SU-DHL-6 (cell line): ENCODE measurements around the gene VAT1L.

Source experiments
- EZH2phosphoT487 ChIP-seq: fragments of 200-600 bp; sonication (generic), shearing (Covaris generic); conservative IDR thresholded peaks from 2 replicates; pipeline ENCODE4 v1.6.1; 2018; ENCODE audit warnings: mild to moderate bottlenecking, antibody characterized with exemption, low read length, moderate library complexity, mixed read lengths
- TF ChIP-seq, protein P1 (sequence below): fragments of 200-600 bp; sonication (generic); IDR thresholded peaks from one replicate; pipeline ENCODE4 v1.5.1; 2017; ENCODE audit warnings: antibody characterized with exemption, mild to moderate bottlenecking, low read length, moderate library complexity; ENCODE audit not compliant: insufficient read depth, poor library complexity, severe bottlenecking

DNA sequence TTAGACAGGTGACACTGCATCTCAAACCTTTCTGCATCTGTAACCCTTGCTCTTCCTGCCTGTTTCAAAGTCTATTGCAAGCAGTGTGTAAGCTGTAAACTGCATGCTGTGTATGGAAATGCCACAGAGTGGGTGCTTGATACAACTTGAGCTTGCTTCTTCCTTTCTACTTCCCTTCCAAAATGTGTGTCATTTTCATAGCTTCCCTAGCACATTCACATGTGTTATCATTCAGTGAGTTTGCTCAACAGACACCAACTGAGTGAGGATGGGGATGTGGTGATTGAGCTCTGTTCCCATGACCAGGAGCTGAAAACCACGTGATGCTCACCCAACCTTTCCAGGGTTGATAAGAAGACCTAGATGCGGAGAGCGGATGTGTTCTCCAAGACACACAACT lies 111.1 kb downstream of the VAT1L start:
- TF ChIP-seq, protein P1, sequence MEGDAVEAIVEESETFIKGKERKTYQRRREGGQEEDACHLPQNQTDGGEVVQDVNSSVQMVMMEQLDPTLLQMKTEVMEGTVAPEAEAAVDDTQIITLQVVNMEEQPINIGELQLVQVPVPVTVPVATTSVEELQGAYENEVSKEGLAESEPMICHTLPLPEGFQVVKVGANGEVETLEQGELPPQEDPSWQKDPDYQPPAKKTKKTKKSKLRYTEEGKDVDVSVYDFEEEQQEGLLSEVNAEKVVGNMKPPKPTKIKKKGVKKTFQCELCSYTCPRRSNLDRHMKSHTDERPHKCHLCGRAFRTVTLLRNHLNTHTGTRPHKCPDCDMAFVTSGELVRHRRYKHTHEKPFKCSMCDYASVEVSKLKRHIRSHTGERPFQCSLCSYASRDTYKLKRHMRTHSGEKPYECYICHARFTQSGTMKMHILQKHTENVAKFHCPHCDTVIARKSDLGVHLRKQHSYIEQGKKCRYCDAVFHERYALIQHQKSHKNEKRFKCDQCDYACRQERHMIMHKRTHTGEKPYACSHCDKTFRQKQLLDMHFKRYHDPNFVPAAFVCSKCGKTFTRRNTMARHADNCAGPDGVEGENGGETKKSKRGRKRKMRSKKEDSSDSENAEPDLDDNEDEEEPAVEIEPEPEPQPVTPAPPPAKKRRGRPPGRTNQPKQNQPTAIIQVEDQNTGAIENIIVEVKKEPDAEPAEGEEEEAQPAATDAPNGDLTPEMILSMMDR, result no peak
- no peak for TF ChIP-seq EZH2phosphoT487
